Muscle layer of colon (tissue), 2 donors: ENCODE measurements around the gene CLIP4.

Source experiments
- H3K27ac ChIP-seq: one replicate; pipeline ENCODE4 v1.7.0; 2013; ENCODE audit warnings: low read depth, mild to moderate bottlenecking, low read length, moderate library complexity
- H3K27me3 ChIP-seq, 2 donors: one replicate each; pipeline ENCODE4 v1.7.0; 2013; ENCODE audit warnings: low read length in 2 of 2, mild to moderate bottlenecking in 2 of 2; ENCODE audit not compliant: insufficient read depth in 2 of 2, control insufficient read depth in 1 of 2
- H3K36me3 ChIP-seq: one replicate; pipeline ENCODE4 v1.7.0; 2013; ENCODE audit warnings: mild to moderate bottlenecking, low read length; ENCODE audit not compliant: insufficient read depth
- H3K4me1 ChIP-seq: one replicate; pipeline ENCODE4 v1.7.0; 2013; ENCODE audit warnings: mild to moderate bottlenecking, low read length; ENCODE audit not compliant: insufficient read depth
- H3K4me3 ChIP-seq, 2 donors: one replicate each; pipeline ENCODE4 v1.7.0; 2013; ENCODE audit warnings: low read length in 2 of 2, low read depth in 1 of 2, mild to moderate bottlenecking in 1 of 2, moderate library complexity in 1 of 2
- H3K9ac ChIP-seq: one replicate; pipeline ENCODE4 v1.7.0; 2013; ENCODE audit warnings: low read length
- H3K9me3 ChIP-seq: one replicate; pipeline ENCODE4 v1.7.0; 2013; ENCODE audit warnings: mild to moderate bottlenecking, low read length
- donor health status: abdominal sarcoma.
- donor health status: Adenocarcinoma of cecum.

The CLIP4 gene

GRCh38 chr2:29195796-29196195 is 80.6 kb downstream of the CLIP4 start:
- H3K27me3 ChIP-seq, result no peaks in the 10 kb centered on the region
- no peaks in the 10 kb centered on the region for H3K36me3 ChIP-seq
- no peak overlapping the region for H3K9ac ChIP-seq
- H3K4me1 ChIP-seq, result peaks cover 11% of the 10 kb centered on the region
- no peak overlapping the region for H3K27ac ChIP-seq
- H3K9me3 ChIP-seq, result no peaks in the 10 kb centered on the region
- H3K4me3 ChIP-seq, result no peak overlapping the region

GRCh38 chr2:29196792-29197788 is 81.9 kb downstream of the CLIP4 start:
- Histone ChIP-seq H3K27me3 (no peaks in the 10 kb centered on the region), H3K4me3 (no peak overlapping the region), H3K9ac (no peak overlapping the region), H3K27ac (no peak overlapping the region), H3K36me3 (no peaks in the 10 kb centered on the region), H3K4me1 (peaks cover 11% of the 10 kb centered on the region), H3K9me3 (no peaks in the 10 kb centered on the region)

GRCh38 chr2:29201979-29202378 is 86.8 kb downstream of the CLIP4 start:
- Histone ChIP-seq H3K4me1 (peaks cover 5% of the 10 kb centered on the region), H3K4me3 (no peak overlapping the region), H3K9me3 (no peaks in the 10 kb centered on the region), H3K36me3 (no peaks in the 10 kb centered on the region), H3K27ac (no peak overlapping the region), H3K27me3 (no peaks in the 10 kb centered on the region), H3K9ac (no peak overlapping the region)

- Histone ChIP-seq H3K27me3 (no peaks in the 10 kb centered on the region), H3K9me3 (no peaks in the 10 kb centered on the region), H3K4me3 (no peak overlapping the region), H3K4me1 (no peaks in the 10 kb centered on the region), H3K27ac (no peak overlapping the region), H3K9ac (no peak overlapping the region), H3K36me3 (no peaks in the 10 kb centered on the region)
Measured at GRCh38 chr2:29202819-29203495, 87.7 kb downstream of the CLIP4 start.

GRCh38 chr2:29206941-29207340 is 91.7 kb downstream of the CLIP4 start:
- H3K27me3 ChIP-seq, result no peaks in the 10 kb centered on the region

GRCh38 chr2:29207352-29208148 is 92.3 kb downstream of the CLIP4 start:
- Histone ChIP-seq H3K4me3 (no peak overlapping the region), H3K36me3 (peaks cover 4% of the 10 kb centered on the region), H3K27me3 (no peaks in the 10 kb centered on the region), H3K9me3 (no peaks in the 10 kb centered on the region), H3K4me1 (no peaks in the 10 kb centered on the region), H3K27ac (no peak overlapping the region), H3K9ac (no peak overlapping the region)

More at GRCh38 chr2:29206941-29207340, 91.7 kb downstream of the CLIP4 start:
- H3K4me3 ChIP-seq, result no peak overlapping the region
- no peaks in the 10 kb centered on the region for H3K4me1 ChIP-seq
- H3K9ac ChIP-seq, result no peak overlapping the region
- H3K27ac ChIP-seq, result no peak overlapping the region
- peaks cover 4% of the 10 kb centered on the region for H3K36me3 ChIP-seq
- no peaks in the 10 kb centered on the region for H3K9me3 ChIP-seq

GRCh38 chr2:29209551-29209950 is 94.3 kb downstream of the CLIP4 start:
- no peaks in the 10 kb centered on the region for H3K27me3 ChIP-seq
- H3K9me3 ChIP-seq, result no peaks in the 10 kb centered on the region
- peaks cover 4% of the 10 kb centered on the region for H3K36me3 ChIP-seq
- H3K27ac ChIP-seq, result no peak overlapping the region
- H3K4me1 ChIP-seq, result no peaks in the 10 kb centered on the region
- H3K9ac ChIP-seq, result no peak overlapping the region
- H3K4me3 ChIP-seq, result no peak overlapping the region

- peaks cover 4% of the 10 kb centered on the region for H3K36me3 ChIP-seq
Measured at GRCh38 chr2:29212009-29212408, 96.8 kb downstream of the CLIP4 start.

GRCh38 chr2:29213888-29214291 is 98.7 kb downstream of the CLIP4 start:
- Histone ChIP-seq H3K4me1 (no peaks in the 10 kb centered on the region), H3K27ac (no peak overlapping the region), H3K27me3 (no peaks in the 10 kb centered on the region), H3K4me3 (no peak overlapping the region), H3K9ac (no peak overlapping the region), H3K9me3 (no peaks in the 10 kb centered on the region), H3K36me3 (no peaks in the 10 kb centered on the region)

More at GRCh38 chr2:29212009-29212408, 96.8 kb downstream of the CLIP4 start:
- Histone ChIP-seq H3K9ac (no peak overlapping the region), H3K27me3 (no peaks in the 10 kb centered on the region), H3K4me1 (no peaks in the 10 kb centered on the region), H3K27ac (no peak overlapping the region), H3K4me3 (no peak overlapping the region), H3K9me3 (no peaks in the 10 kb centered on the region)

- no peak overlapping the region for H3K4me3 ChIP-seq
- no peaks in the 10 kb centered on the region for H3K36me3 ChIP-seq
- H3K4me1 ChIP-seq, result no peaks in the 10 kb centered on the region
- no peaks in the 10 kb centered on the region for H3K27me3 ChIP-seq
- H3K9me3 ChIP-seq, result no peaks in the 10 kb centered on the region
- H3K9ac ChIP-seq, result no peak overlapping the region
- H3K27ac ChIP-seq, result no peak overlapping the region
Measured at GRCh38 chr2:29215073-29215472, 99.9 kb downstream of the CLIP4 start.
